Tibial nerve (tissue), 3 donors: Measurements from ENCODE around the gene HTRA1.

ENCODE experiments used
- EP300 ChIP-seq, 2 donors: sonication (generic); formaldehyde crosslinking; IDR thresholded peaks; one replicate each; pipeline ENCODE4 v1.6.1; 2017; ENCODE audit warnings: antibody characterized with exemption in 2 of 2, mild to moderate bottlenecking in 1 of 2
- POLR2A ChIP-seq, 2 donors: fragments of 450-650 bp; IDR thresholded peaks; one replicate each; pipeline ENCODE4 v1.6.1; 2017; ENCODE audit warnings: antibody characterized with exemption in 2 of 2, mild to moderate bottlenecking in 2 of 2, moderate library complexity in 2 of 2

DNA sequence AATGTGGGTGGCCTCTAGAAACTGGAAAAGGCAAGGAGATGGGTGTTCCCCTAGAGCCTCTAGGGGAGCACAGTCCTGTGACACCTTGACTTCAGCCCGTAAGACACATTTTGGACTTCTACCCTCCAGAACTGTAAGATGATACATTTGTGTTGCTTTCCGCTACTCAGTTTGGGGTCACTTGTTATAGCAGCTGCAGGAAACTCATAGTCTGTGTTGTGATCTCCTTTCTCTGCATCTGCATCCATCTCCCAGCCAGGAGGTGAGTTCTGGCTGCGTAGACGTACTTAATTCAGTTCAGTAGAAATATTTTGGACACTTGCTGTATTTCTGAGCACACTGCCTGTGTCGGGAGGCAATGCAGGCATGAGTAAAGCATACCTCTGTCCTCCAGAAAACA, 69.9 kb downstream of the HTRA1 start:
- no peak for TF ChIP-seq EP300 (IDR thresholded peaks at IDR 0.05)
- TF ChIP-seq POLR2A (IDR thresholded peaks at IDR 0.05), result no peak
